Measurements from ENCODE around the gene KRT9.

DNA sequence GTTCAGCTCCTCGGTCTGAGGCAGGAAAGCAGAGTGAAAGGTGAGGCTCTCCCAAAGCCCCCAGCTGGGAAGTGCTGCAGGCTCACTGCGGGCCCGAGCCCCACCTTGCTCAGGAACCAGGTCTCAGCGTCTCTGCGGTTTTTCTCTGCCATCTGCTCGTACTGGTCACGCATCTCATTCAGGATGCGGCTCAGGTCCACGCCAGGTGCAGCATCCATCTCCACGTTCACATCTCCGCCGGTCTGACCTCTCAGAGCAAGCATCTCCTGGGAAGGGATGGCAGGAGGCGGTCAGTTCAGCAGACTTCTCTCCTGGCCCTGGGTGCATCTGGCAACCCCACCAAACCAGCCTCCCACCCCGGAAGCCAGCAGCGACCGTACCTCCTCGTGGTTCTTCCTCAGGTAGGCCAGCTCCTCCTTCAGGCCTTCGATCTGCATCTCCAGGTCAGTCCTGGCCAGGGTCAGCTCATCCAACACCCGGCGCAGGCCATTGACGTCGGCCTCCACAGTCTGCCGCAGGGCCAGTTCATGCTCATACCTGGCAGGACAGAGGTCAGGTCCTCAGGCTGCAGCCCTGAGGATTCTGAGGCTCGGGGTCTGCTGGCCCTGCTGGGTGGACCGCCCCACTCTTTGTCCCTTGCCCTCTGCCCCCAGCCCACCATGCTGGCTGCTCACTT, 39.2 kb upstream of the KRT9 start:
- TF ChIP-seq POLR2A (IDR thresholded peaks at IDR 0.05): no peak
- TF ChIP-seq, protein P1, sequence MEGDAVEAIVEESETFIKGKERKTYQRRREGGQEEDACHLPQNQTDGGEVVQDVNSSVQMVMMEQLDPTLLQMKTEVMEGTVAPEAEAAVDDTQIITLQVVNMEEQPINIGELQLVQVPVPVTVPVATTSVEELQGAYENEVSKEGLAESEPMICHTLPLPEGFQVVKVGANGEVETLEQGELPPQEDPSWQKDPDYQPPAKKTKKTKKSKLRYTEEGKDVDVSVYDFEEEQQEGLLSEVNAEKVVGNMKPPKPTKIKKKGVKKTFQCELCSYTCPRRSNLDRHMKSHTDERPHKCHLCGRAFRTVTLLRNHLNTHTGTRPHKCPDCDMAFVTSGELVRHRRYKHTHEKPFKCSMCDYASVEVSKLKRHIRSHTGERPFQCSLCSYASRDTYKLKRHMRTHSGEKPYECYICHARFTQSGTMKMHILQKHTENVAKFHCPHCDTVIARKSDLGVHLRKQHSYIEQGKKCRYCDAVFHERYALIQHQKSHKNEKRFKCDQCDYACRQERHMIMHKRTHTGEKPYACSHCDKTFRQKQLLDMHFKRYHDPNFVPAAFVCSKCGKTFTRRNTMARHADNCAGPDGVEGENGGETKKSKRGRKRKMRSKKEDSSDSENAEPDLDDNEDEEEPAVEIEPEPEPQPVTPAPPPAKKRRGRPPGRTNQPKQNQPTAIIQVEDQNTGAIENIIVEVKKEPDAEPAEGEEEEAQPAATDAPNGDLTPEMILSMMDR (IDR thresholded peaks at IDR 0.05): no peak

All from uterus (tissue), 2 donors.